Subcutaneous abdominal adipose tissue (tissue), 5 donors: ENCODE measurements around the gene SLC9C2.
"Not testable (repeated sequence)": the region's sequence is repeated elsewhere in the genome, so short reads cannot be mapped to it uniquely, and the experiment has no call there.

Experiments
- H3K27ac ChIP-seq: one replicate; pipeline ENCODE4 v1.7.0; 2013; ENCODE audit warnings: low read depth, mild to moderate bottlenecking, inconsistent platforms, low read length, moderate library complexity
- H3K27me3 ChIP-seq, 5 donors: one replicate each; pipeline ENCODE4 v1.7.0; 2013; ENCODE audit warnings: low read length in 5 of 5, inconsistent platforms in 1 of 5; ENCODE audit not compliant: control insufficient read depth in 5 of 5, insufficient read depth in 4 of 5
- H3K36me3 ChIP-seq, 5 donors: one replicate each; pipeline ENCODE4 v1.7.0; 2013; ENCODE audit warnings: low read length in 5 of 5; ENCODE audit not compliant: control insufficient read depth in 5 of 5, insufficient read depth in 5 of 5
- H3K4me1 ChIP-seq, 5 donors: one replicate each; pipeline ENCODE4 v1.7.0; 2013; ENCODE audit warnings: low read length in 5 of 5, mild to moderate bottlenecking in 3 of 5, moderate library complexity in 1 of 5; ENCODE audit not compliant: control insufficient read depth in 5 of 5, insufficient read depth in 5 of 5
- H3K4me3 ChIP-seq, 5 donors: one replicate each; pipeline ENCODE4 v1.7.0; 2013; ENCODE audit warnings: low read length in 5 of 5, low read depth in 1 of 5
- H3K9ac ChIP-seq, 5 donors: one replicate each; pipeline ENCODE4 v1.7.0; 2013; ENCODE audit warnings: low read length in 5 of 5, mild to moderate bottlenecking in 4 of 5, moderate library complexity in 3 of 5
- H3K9me3 ChIP-seq, 5 donors: one replicate each; pipeline ENCODE4 v1.7.0; 2013; ENCODE audit warnings: low read length in 5 of 5; ENCODE audit not compliant: control insufficient read depth in 5 of 5
- donor health status: healthy.
- donor health status: healthy.
- donor health status: healthy.
- donor health status: healthy.
- donor health status: healthy.

The SLC9C2 gene

DNA sequence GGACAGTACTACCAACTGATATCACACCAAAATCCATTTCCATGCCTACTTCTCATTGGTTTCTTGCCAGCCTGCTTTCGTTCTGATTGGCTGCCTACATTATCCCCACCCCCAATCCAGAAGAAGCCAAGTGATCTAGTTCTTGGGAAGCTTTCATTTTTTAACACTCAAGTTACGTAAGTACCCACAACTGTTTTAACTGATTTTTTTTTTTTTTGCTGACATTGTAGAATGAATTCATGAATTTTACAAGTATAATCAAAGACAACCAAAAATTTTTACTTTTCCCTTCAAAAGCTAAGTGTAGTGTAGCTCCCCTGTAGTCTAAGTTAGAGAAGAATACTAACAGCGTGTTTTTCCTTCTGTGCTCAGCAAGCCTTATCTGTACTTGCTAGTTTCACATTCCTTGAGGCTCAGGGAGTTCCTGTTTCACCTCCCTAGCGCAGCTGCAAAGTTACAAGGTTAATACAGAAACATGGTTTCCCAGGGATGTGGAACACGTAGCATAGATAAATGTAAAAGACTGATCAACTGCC is at the start of gene SLC9C2:
SLC9C2 (minus strand) TSS at position 17 of the 536 bp plus-strand sequence. CDS start 1,296 bp downstream, outside the sequence.
- Histone ChIP-seq H3K36me3 (no peaks in the 10 kb centered on the region), H3K4me1 (peaks cover 0 to 8% (median 4%) of the 10 kb centered on the region in 5 donors), H3K9ac (peak within 1 kb of the TSS in 3 of 5 donors; percentile 28 to 53 (median 49)), H3K27ac (no peak within 1 kb of the TSS), H3K4me3 (peak within 1 kb of the TSS; percentile 55 to 73 (median 60)), H3K27me3 (no peaks in the 10 kb centered on the region), H3K9me3 (no peaks in the 10 kb centered on the region)

DNA sequence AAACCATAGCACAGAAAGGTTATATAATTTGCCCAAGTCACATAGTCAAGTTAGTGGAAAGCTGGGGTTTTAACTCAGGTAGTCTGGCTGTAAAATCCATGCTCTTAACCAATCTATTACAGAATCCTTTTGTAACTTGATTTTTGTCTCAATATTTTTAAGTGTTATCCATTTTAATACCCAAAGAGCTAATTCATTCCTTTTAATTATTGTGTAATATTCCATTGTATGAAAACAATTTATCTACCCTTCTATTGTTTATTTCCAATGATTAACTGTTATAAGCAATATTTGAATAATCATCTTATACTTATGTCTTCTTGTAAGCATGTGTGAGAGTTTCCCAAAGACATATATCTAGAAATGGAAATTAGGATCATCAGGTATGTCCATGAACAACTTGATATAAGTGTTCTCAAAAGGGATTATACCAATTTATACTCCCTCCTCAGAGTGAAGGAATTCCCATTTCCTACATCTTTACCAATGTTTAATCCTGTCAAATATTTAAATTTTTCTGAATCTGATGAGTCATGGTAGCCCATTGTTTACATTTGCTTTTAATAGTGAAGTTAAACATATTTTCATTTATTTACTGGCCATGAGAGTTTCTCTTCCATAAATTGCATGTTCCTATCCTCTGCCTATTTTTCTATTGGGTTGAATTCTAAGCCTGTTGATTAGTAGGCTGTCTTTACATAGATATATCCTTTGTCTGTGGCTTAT is 46.2 kb upstream of the SLC9C2 start:
- no peaks in the 10 kb centered on the region for H3K27me3 ChIP-seq
- H3K4me3 ChIP-seq: no peak overlapping the region
- H3K27ac ChIP-seq: no peak overlapping the region
- no peaks in the 10 kb centered on the region for H3K9me3 ChIP-seq
- no peaks in the 10 kb centered on the region for H3K4me1 ChIP-seq
- H3K36me3 ChIP-seq: no peaks in the 10 kb centered on the region
- H3K9ac ChIP-seq: no peak overlapping the region

GRCh38 chr1:173646656-173647055 is 43.8 kb upstream of the SLC9C2 start:
- no peaks in the 10 kb centered on the region for H3K4me1 ChIP-seq
- H3K27me3 ChIP-seq: no peaks in the 10 kb centered on the region
- no peaks in the 10 kb centered on the region for H3K9me3 ChIP-seq
- H3K4me3 ChIP-seq: no peak overlapping the region
- no peaks in the 10 kb centered on the region for H3K36me3 ChIP-seq
- no peak overlapping the region for H3K27ac ChIP-seq
- no peak overlapping the region for H3K9ac ChIP-seq

GRCh38 chr1:173642450-173643139 is 39.7 kb upstream of the SLC9C2 start:
- not testable (repeated sequence) for H3K9ac ChIP-seq, H3K4me3 ChIP-seq, H3K27me3 ChIP-seq, H3K9me3 ChIP-seq, H3K36me3 ChIP-seq, H3K4me1 ChIP-seq, H3K27ac ChIP-seq

DNA sequence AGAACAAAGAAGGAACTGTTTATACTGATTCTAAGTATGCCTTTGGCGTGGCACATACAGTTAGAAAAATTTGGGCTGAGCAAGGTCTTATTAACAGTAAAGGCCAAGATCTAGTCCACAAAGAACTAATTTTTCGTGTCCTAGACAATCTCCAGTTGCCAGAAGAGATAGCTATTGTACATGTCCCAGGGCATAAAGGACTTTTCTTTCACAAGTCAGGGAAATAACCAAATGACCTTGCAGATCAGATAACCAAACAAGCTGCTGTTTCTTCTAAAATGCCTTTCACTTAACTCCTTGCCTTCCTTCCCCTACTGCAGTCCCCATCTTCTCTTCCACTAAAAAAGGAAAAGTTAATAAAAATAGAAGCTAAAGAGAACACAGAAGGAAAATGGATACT is 36.2 kb upstream of the SLC9C2 start:
- H3K9ac ChIP-seq: no peak overlapping the region
- no peaks in the 10 kb centered on the region for H3K27me3 ChIP-seq
- H3K36me3 ChIP-seq: no peaks in the 10 kb centered on the region
- peaks cover 0 to 5% (median 5%) of the 10 kb centered on the region in 5 donors for H3K9me3 ChIP-seq
- H3K4me1 ChIP-seq: no peaks in the 10 kb centered on the region
- H3K4me3 ChIP-seq: no peak overlapping the region
- no peak overlapping the region for H3K27ac ChIP-seq

GRCh38 chr1:173638043-173639021 is 35.5 kb upstream of the SLC9C2 start:
- Histone ChIP-seq H3K36me3 (no peaks in the 10 kb centered on the region), H3K4me3 (no peak overlapping the region), H3K27ac (no peak overlapping the region), H3K4me1 (no peaks in the 10 kb centered on the region), H3K9ac (no peak overlapping the region), H3K27me3 (no peaks in the 10 kb centered on the region), H3K9me3 (peaks cover 0 to 5% (median 5%) of the 10 kb centered on the region in 5 donors)

DNA sequence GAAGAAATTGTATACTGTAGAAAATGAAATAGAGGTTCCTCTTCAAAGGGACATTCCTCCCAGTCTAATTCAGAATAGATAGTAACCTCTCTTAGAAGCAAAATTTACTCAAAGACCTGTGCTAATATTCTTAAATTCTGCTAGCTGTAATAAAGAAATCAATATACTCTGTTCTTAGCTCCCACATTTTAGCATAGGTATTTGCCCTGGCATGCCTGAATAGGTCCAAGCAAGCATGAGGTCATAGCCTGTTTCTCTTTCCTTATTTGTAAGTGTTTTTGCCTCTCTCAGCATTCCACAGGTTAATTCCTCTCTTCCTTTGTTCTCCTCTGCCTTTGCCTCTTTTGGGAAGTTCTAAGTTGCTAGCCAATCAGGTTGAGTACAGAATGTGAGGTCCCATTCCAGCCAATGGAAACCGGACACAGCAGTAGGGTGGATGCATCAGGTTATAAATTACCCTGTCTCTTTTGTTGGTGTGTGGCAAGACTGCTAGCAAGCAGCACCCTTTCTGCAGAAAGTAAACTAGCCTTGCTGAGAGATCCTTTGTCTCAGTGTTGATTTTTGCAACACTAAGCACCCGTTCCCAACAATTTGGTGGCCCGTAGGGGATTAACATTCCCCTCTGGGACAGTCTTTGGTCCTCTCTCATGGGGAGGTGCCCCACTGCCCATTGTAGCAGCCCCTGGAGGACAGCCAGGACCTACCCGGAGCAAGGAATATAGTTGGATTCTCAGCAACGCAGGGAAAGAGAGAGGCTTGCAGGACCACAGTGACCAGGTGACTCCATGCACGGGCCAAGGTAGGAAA is 34.6 kb upstream of the SLC9C2 start:
- not testable (repeated sequence) for H3K9ac ChIP-seq, H3K4me3 ChIP-seq, H3K4me1 ChIP-seq, H3K36me3 ChIP-seq, H3K27ac ChIP-seq, H3K27me3 ChIP-seq, H3K9me3 ChIP-seq

GRCh38 chr1:173635116-173635515 is 32.2 kb upstream of the SLC9C2 start, which contains the start of gene TEX50:
Gene TEX50, plus strand, starts transcription at chr1:173635338. Its CDS starts 184 bp downstream, at chr1:173635522.
- Histone ChIP-seq H3K36me3 (no peaks in the 10 kb centered on the region), H3K4me3 (no peak within 1 kb of the TSS), H3K4me1 (no peaks in the 10 kb centered on the region), H3K9me3 (peaks cover 0 to 5% (median 5%) of the 10 kb centered on the region in 5 donors), H3K27me3 (no peaks in the 10 kb centered on the region), H3K9ac (no peak within 1 kb of the TSS), H3K27ac (no peak within 1 kb of the TSS)

- no peak overlapping the region for H3K4me3 ChIP-seq
- no peaks in the 10 kb centered on the region for H3K27me3 ChIP-seq
- no peaks in the 10 kb centered on the region for H3K9me3 ChIP-seq
- H3K9ac ChIP-seq: no peak overlapping the region
- H3K4me1 ChIP-seq: no peaks in the 10 kb centered on the region
- H3K36me3 ChIP-seq: no peaks in the 10 kb centered on the region
- H3K27ac ChIP-seq: no peak overlapping the region
Measured at GRCh38 chr1:173628888-173629287, 26.0 kb upstream of the SLC9C2 start.
